T-cell (primary cell): Measurements from ENCODE around the gene NAV2. TPM values are rescaled to one million over a fixed set of nuclear protein-coding genes. Genes with fewer than 3 reads are reported as not detected.
"Not testable (repeated sequence)": the region's sequence is repeated elsewhere in the genome, so short reads cannot be mapped to it uniquely, and the experiment has no call there.

Experiments
- ATAC-seq, 4 experiments: fragments of 200-7000 bp in 3 of 4; fragments of 150-1000 bp in 1 of 4; cut with Tn5 transposase; replicated peaks in 1 of 4; 1 replicate in 3 of 4; 2 replicates in 1 of 4; pipeline ENCODE4 v1.10.0; 2021; ENCODE audit warnings: moderate library complexity in 3 of 4, mild to moderate bottlenecking in 2 of 4, moderate number of reproducible peaks in 1 of 4
- CTCF ChIA-PET, 2 donors: fragments of 300-600 bp; sonication (Branson Sonifier 250); formaldehyde crosslinking; loops; one replicate each; lab custom pipeline; 2022; ENCODE audit warnings: antibody characterized with exemption in 2 of 2; lab: Charles Lee
- POLR2A ChIA-PET, 2 donors: fragments of 300-600 bp; sonication (Branson Sonifier 250); formaldehyde crosslinking; loops; one replicate each; lab custom pipeline; 2022; ENCODE audit warnings: antibody characterized with exemption in 2 of 2; lab: Charles Lee
- DNase-seq, 35 experiments: peaks; one replicate each; pipeline versions ENCODE4 v3.0.0 to v3.0.0-alpha.2; 2013 to 2023
- H3K27ac ChIP-seq: one replicate; pipeline ENCODE4 v1.5.1; 2013; ENCODE audit warnings: low read length
- H3K27me3 ChIP-seq, 2 experiments: replicated peaks in 1 of 2; 1 replicate in 1 of 2; 2 replicates in 1 of 2; pipeline versions ENCODE4 v1.6.1 to v1.7.0; 2013; ENCODE audit warnings: low read length in 1 of 2, mixed read lengths in 1 of 2; ENCODE audit not compliant: control insufficient read depth in 2 of 2, insufficient read depth in 2 of 2; ENCODE audit errors: extremely low read depth in 1 of 2
- H3K36me3 ChIP-seq, 2 donors: 1 replicate in 1 of 2; 2 replicates in 1 of 2; pipeline versions ENCODE4 v1.6.1 to v1.7.0; 2013; ENCODE audit warnings: low read length in 1 of 2; ENCODE audit not compliant: control insufficient read depth in 2 of 2, insufficient read depth in 1 of 2; ENCODE audit errors: extremely low read depth in 1 of 2
- H3K4me1 ChIP-seq, 2 experiments: 1 replicate in 1 of 2; 2 replicates in 1 of 2; pipeline versions ENCODE4 v1.6.1 to v1.7.0; 2013; ENCODE audit warnings: low read length in 2 of 2, mixed read lengths in 1 of 2; ENCODE audit not compliant: insufficient read depth in 2 of 2, control insufficient read depth in 1 of 2; ENCODE audit errors: extremely low read depth in 1 of 2
- H3K4me3 ChIP-seq, 2 donors: 1 replicate in 1 of 2; 2 replicates in 1 of 2; pipeline versions ENCODE4 v1.5.1 to v1.7.0; 2013; ENCODE audit warnings: mild to moderate bottlenecking in 2 of 2, low read length in 1 of 2, moderate library complexity in 1 of 2; ENCODE audit not compliant: control insufficient read depth in 1 of 2; ENCODE audit errors: extremely low read depth in 1 of 2
- H3K9me3 ChIP-seq: 2 replicates; pipeline ENCODE4 v1.7.0; 2013
- H3K27ac Mint-ChIP-seq, 2 donors: one replicate each; pipeline ENCODE4 v1.8.0; 2020 to 2021; ENCODE audit warnings: mild to moderate bottlenecking in 2 of 2, mixed read lengths in 2 of 2
- H3K27me3 Mint-ChIP-seq, 2 donors: one replicate each; pipeline ENCODE4 v1.8.0; 2021 to 2022; ENCODE audit warnings: mixed read lengths in 2 of 2
- H3K36me3 Mint-ChIP-seq: one replicate; pipeline ENCODE4 v1.8.0; 2021; ENCODE audit warnings: mixed read lengths
- H3K4me1 Mint-ChIP-seq, 3 donors: one replicate each; pipeline ENCODE4 v1.8.0; 2020 to 2022; ENCODE audit warnings: mixed read lengths in 3 of 3, mild to moderate bottlenecking in 1 of 3
- H3K4me3 Mint-ChIP-seq, 3 donors: one replicate each; pipeline ENCODE4 v1.8.0; 2020 to 2022; ENCODE audit warnings: mild to moderate bottlenecking in 3 of 3, mixed read lengths in 3 of 3, moderate library complexity in 3 of 3
- H3K9me3 Mint-ChIP-seq, 3 donors: one replicate each; pipeline ENCODE4 v1.8.0; 2020 to 2022; ENCODE audit warnings: mixed read lengths in 3 of 3
- WGBS: methylation state at CpG from one replicate; pipeline ENCODE4 v1.1.5; 2013; ENCODE audit warnings: missing lambda C conversion rate; ENCODE audit not compliant: insufficient coverage; 5-methylcytosine and 5-hydroxymethylcytosine counted together
- total RNA-seq, 35 experiments: library from RNA in 6 of 35; stranded (reverse) in 6 of 35; fragments of 120-200 nt in 1 of 35; gene quantifications; one replicate each; pipeline versions ENCODE4 v1.2.1 to v1.2.4 and lab custom pipeline; 2013 to 2026

Gene NAV2
- total RNA-seq, 5 donors from 2014 or later (not counting 1 experiment from before 2014, with no cell fraction given), result 0.55 to 3.0 (median 1.8) TPM

DNA sequence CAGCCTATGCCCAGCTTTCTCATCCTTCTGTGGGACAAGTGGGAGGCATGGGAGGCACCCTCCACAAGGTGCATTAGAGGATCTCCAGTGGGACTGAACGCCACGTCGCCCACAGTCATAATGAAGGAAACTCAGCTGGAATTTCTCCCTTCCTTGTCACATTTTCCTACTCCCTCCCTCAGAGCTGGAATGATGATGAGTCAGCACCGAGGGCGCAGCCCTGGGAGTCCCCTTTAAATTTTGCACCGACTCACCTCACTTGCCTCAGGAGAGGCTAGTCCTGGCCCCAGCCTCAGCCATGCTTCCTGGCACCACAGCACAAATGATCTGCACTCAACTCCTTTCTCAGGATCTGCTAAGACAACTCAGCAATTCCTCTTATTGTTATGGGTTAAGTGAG, 413.3 kb downstream of the NAV2 start:
- Mint-ChIP-seq H3K27ac (no peak overlapping the region), H3K4me3 (no peak overlapping the region), H3K36me3 (no peaks in the 10 kb centered on the region), H3K27me3 (peaks cover 10% of the 10 kb centered on the region in 2 donors), H3K4me1 (no peaks in the 10 kb centered on the region), H3K9me3 (no peaks in the 10 kb centered on the region)
- Histone ChIP-seq H3K4me3 (no peak overlapping the region), H3K36me3 (no peaks in the 10 kb centered on the region), H3K9me3 (no peaks in the 10 kb centered on the region), H3K27me3 (peaks cover 2 to 4% of the 10 kb centered on the region in 2 experiments), H3K27ac (no peak overlapping the region), H3K4me1 (no peaks in the 10 kb centered on the region)
- ChIA-PET CTCF (interaction anchor here in 1 of 2 donors (0.6 to 1.4 kb wide), 2 partner anchors 9 to 476 kb away, joined by 3 to 6 read pairs; no protein-coding TSS in a partner anchor), POLR2A (no interaction called here)
- no CpG with 5 or more reads among the region's 6 CpGs for WGBS
- ATAC-seq, result no peak
- DNase-seq, result no peak

DNA sequence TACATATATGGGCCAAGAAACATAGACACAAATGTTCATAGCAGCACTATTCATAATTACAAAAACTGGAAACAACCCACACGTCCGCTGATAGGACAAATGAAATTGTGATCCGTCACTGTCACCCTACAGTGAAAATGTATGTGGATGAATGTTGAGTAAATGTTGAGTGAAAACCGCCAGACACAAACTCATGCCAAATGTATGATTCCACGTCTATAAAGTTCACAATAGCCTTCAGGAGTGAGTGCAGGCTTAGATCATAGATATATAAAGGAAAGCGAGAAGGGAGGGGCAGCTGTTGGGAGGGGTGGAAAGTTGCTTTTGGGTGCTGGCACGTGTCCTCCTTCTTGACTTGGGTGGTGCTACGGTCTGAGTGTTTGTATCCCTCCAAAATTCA, 414.1 kb downstream of the NAV2 start:
- Histone ChIP-seq H3K27me3 (peaks cover 2 to 11% of the 10 kb centered on the region in 2 experiments), H3K4me3 (no peak overlapping the region), H3K27ac (no peak overlapping the region), H3K9me3 (no peaks in the 10 kb centered on the region), H3K4me1 (peaks cover under 1 to 2% of the 10 kb centered on the region in 2 experiments), H3K36me3 (no peaks in the 10 kb centered on the region)
- ChIA-PET CTCF (interaction anchor here (0.6 to 2.4 kb wide), 7 partner anchors 10 to 226 kb away, joined by 3 to 15 read pairs (median 6); no protein-coding TSS in a partner anchor), POLR2A (no interaction called here)
- WGBS, result 49% methylated on average over 2 of the region's 8 CpGs
- Mint-ChIP-seq H3K4me1 (peaks cover 1 to 3% (median 3%) of the 10 kb centered on the region in 3 donors), H3K27ac (no peak overlapping the region), H3K9me3 (no peaks in the 10 kb centered on the region), H3K36me3 (no peaks in the 10 kb centered on the region), H3K27me3 (peaks cover 2 to 10% of the 10 kb centered on the region in 2 donors), H3K4me3 (no peak overlapping the region)
- ATAC-seq (no peak), DNase-seq (no peak)

DNA sequence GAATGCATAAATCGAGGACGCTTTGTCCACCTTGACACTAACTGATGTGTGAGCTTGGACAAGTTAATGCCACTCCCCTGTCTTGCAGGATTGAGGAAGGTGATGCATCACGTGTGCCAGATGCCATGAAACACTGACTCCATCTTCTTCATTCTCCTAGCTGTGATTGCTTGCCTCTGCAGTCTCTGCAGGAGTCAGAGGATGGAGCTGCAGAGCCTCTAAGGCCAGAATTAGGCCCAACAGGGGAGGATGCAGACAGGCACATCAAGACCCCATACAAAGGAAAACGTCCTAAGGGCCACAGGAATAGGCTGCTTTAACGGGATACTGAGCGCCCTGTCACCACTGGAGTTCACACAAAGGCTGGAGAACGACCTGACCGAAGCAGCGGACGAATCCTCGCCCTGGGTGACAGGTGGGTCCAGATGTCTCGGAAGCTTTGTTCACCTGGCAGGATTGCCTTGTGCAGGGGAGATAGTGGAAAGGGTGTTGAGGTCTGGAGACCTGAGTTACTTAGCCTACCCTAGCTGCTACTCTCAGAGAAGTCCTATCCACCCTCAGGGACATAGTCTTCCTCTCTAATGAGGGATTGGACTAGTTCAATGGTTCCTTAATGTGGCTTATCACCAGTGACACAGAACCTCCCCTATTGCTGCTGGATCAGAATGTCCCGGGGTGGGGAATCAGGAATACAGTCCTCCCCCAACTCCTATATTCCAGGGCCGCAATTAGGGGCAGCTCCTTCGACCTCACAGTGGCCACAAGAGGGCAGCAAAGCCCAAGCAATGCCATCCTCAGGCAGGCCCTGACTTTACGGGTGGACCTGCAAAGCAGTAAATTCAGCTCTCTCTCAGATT, 415.3 kb downstream of the NAV2 start:
- ChIA-PET POLR2A (no interaction called here), CTCF (interaction anchor here (0.6 to 2.5 kb wide), 24 partner anchors 8 to 482 kb away, joined by 3 to 37 read pairs (median 5); no protein-coding TSS in a partner anchor)
- Histone ChIP-seq H3K4me3 (no peak overlapping the region), H3K36me3 (no peaks in the 10 kb centered on the region), H3K4me1 (peaks cover 4 to 12% of the 10 kb centered on the region in 2 experiments), H3K27me3 (peaks cover 6 to 20% of the 10 kb centered on the region in 2 experiments), H3K27ac (no peak overlapping the region), H3K9me3 (no peaks in the 10 kb centered on the region)
- no peaks in the 10 kb centered on the region for H3K36me3 Mint-ChIP-seq
- ATAC-seq, result peak; percentile 53 to 82 (median 70)
- H3K27ac Mint-ChIP-seq, result no peak overlapping the region
- H3K4me1 Mint-ChIP-seq, result peaks cover 10 to 14% (median 12%) of the 10 kb centered on the region in 3 donors
- DNase-seq, result peak; percentile 15 to 84 (median 64)
- H3K27me3 Mint-ChIP-seq, result peaks cover 7 to 15% of the 10 kb centered on the region in 2 donors
- WGBS, result 60% methylated on average over 9 of the region's 16 CpGs
- H3K4me3 Mint-ChIP-seq, result no peak overlapping the region
- H3K9me3 Mint-ChIP-seq, result no peaks in the 10 kb centered on the region

DNA sequence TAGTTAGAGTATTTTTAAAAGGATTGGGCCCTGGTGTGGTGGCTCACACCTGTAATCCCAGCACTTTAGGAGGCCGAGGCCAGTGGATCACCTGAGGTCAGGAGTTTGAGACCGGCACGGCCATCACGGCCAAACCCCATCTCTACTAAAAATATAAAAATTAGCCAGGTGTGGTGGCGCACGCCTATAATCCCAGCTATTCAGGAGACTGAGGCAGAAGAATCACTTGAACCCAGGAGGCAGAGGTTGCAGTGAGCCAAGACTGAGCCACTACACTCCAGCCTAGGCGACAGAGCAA, 415.8 kb downstream of the NAV2 start:
- H3K4me1 Mint-ChIP-seq, result peaks cover 10 to 15% (median 12%) of the 10 kb centered on the region in 3 donors
- DNase-seq, POLR2A ChIA-PET, H3K4me3 ChIP-seq, ATAC-seq, H3K27ac Mint-ChIP-seq, H3K36me3 ChIP-seq, H3K4me3 Mint-ChIP-seq, H3K9me3 ChIP-seq, H3K27ac ChIP-seq, H3K36me3 Mint-ChIP-seq, H3K9me3 Mint-ChIP-seq: not testable (repeated sequence)
- H3K27me3 Mint-ChIP-seq, result peaks cover 9 to 15% of the 10 kb centered on the region in 2 donors
- CTCF ChIA-PET, result interaction anchor here (0.6 to 2.5 kb wide), 21 partner anchors 8 to 482 kb away, joined by 3 to 37 read pairs (median 5); no protein-coding TSS in a partner anchor
- 85% methylated on average over 4 of the region's 7 CpGs for WGBS
- Histone ChIP-seq H3K4me1 (peaks cover 4 to 12% of the 10 kb centered on the region in 2 experiments), H3K27me3 (peaks cover 9 to 25% of the 10 kb centered on the region in 2 experiments)

DNA sequence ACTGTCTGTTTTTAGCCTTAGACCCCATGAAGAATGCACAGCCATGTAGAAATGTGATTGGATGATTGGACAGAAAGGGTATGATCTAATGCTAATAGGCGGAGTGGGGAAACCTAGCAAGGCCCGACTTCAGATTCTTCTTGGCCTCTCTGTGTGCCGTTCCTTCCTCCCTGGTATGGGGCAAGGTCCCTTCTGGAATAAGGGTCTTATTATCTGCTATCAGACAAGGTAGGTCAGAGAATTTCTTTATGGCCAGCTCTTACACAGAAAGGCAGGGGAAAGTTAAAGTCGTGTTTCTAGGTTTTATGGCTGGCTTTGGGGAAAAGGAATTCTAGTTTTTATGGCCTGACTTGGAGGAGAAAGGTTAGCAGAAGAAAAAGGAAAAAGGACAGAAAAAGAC, 417.0 kb downstream of the NAV2 start:
- ChIA-PET POLR2A (no interaction called here), CTCF (interaction anchor here (0.8 to 2.5 kb wide), 7 partner anchors 10 to 229 kb away, joined by 3 to 37 read pairs (median 4); no protein-coding TSS in a partner anchor)
- Mint-ChIP-seq H3K36me3 (no peaks in the 10 kb centered on the region), H3K27me3 (peaks cover 19 to 23% of the 10 kb centered on the region in 2 donors), H3K27ac (no peak overlapping the region), H3K9me3 (no peaks in the 10 kb centered on the region), H3K4me3 (no peak overlapping the region), H3K4me1 (peaks cover 10 to 15% (median 12%) of the 10 kb centered on the region in 3 donors)
- H3K27me3 ChIP-seq, result peaks cover 9 to 28% of the 10 kb centered on the region in 2 experiments
- peaks cover 4 to 12% of the 10 kb centered on the region in 2 experiments for H3K4me1 ChIP-seq
- no peak overlapping the region for H3K4me3 ChIP-seq
- ATAC-seq (no peak), DNase-seq (no peak)
- 60% methylated on average over 1 of the region's 4 CpGs for WGBS
- no peaks in the 10 kb centered on the region for H3K9me3 ChIP-seq
- H3K36me3 ChIP-seq, result no peaks in the 10 kb centered on the region
- no peak overlapping the region for H3K27ac ChIP-seq
